HG02840 (cell line): ENCODE results near the gene ZCWPW2.

Experiments
- ATAC-seq: cut with Tn5 transposase; IDR thresholded peaks from one replicate; pipeline ENCODE4 v1.9.1; 2021; ENCODE audit warnings: mild to moderate bottlenecking, moderate library complexity, moderate number of reproducible peaks; ENCODE audit not compliant: unreplicated experiment, low FRiP score

The ZCWPW2 gene

DNA sequence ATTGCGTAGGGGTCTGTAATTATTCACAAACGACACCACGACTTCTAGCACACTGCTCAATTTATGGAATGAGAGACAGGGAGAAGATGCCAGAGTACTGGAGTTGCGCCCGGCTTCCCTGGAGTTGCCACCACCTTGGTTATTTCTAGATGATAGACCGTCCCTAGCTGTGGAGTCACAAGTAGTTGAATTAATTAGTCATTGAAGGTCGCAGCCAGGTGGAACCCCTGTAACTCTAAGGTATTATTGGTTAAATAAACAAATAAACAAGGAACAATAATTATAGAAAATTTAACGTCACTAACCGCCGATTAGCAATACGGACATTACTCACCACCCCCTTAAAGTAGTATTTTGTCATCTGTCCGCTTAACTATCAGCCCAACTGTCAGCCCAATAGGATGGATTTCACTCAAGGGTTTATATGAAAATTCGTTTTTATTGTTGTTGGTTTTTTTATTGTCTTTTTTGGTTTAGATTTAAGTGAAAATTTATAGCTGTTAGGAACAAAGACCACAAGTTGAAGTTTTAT lies 1.0 kb downstream of the ZCWPW2 start:
- ATAC-seq, result no peak

DNA sequence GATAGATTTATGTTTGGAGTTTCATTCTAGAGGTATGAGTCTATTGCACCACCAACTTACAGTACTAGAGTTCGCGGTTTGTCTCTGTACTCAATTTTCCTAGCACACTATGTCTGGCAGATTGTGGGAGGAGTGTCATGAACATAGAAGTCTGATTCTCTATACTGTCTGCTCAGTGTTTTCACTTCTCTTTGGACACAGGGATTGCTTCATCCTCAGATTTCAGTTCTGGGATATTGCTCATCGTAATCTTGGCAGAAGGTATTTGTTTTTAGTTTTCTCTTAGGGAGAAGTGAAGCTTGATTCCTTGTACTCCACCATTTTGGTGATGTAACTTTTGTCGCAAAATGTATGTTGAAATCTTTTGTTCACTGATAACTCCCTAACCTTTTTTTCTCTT lies 27.9 kb downstream of the ZCWPW2 start:
- no peak for ATAC-seq

DNA sequence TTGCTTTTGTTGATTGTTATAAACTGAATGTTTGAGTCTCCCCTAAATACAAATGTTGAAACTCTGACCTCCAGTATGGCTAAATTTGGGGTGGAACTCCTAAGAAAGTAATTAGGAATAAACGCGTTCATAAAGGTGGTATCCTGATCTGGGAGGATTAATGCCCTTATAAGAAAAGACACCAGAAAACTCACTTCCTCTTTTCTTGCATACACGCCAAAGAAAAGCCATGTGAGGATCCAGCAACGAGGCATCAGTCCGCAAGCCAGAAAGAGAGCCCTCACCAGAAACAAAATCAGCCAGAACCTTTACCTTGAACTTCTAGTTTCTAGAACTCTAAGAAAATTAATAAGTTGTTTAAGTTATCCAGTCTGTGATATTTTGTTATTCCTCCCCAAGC lies 37.5 kb downstream of the ZCWPW2 start:
- no peak for ATAC-seq

DNA sequence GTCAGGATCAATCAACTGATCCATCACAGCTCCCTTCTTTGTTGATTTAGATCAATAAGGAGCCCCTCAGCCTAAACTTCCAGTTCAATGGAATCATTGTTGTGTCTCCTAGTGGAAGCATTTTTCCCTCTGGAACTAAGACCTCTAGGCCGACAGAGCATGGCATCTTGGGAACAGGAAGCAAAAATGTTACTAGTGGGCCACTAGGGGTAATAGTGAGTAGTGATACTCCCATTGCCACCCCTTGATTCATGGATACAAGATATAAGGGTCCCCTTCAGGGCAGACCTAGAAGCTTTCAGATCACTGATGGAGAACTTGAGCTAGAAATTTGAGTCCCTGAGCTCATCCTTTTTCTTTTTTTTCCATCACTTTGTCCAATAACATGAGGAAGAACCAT lies 40.5 kb downstream of the ZCWPW2 start:
- ATAC-seq, result no peak

DNA sequence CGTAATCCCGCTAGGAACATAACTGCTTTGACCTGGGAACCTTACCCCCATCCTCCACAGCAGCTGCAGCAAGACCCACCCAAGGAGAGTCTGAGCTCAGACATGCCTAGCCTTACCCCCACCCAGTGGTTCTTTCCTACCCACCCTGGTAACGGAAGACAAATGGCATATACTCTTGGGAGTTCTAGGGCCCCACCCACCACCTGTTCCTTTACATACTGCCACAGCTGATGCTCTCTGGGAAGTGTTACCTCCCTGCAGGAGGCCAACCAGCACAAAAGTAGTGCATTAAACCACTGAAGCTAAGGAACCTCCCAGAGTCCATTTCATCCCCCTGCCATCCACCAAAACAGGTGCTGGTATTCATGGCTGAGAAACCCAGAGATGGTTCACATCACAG lies 50.7 kb downstream of the ZCWPW2 start:
- ATAC-seq, result no peak

DNA sequence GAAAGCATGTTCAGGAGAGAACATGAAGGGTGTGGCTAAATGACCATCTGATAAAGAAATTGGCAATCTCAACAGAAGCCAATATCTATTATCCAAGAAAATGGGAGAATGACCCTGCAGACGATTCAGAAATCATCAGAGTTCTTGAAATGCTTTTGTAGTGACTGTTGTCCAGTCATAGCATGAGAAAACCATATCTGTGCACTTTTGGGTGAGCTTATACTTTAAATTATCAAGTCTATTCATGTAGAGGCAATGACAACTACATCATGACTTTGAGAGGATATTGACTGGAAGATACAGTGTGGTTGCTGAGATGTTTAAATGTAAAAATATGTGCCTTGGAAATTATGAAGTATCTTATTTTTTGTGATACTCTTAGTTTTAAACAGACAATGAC lies 57.7 kb downstream of the ZCWPW2 start:
- no peak for ATAC-seq

DNA sequence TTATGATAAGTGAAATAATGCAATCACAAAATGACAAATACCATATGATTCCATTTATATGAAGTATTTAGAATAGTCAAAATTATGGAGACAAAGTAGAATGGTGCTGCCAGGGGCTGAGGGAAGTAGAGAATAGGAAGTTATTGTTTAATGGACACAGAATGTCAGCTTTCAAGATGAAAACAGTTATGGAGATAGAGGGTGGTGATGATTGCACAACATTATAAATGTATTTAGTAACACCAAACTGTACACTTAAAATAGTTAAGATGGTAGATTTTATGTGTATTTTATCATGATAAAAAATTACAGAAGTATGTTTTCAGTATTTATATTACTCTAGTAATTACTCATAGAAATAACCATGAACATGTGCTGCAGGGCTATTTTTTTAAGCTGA lies 100.9 kb downstream of the ZCWPW2 start:
- ATAC-seq, result no peak

DNA sequence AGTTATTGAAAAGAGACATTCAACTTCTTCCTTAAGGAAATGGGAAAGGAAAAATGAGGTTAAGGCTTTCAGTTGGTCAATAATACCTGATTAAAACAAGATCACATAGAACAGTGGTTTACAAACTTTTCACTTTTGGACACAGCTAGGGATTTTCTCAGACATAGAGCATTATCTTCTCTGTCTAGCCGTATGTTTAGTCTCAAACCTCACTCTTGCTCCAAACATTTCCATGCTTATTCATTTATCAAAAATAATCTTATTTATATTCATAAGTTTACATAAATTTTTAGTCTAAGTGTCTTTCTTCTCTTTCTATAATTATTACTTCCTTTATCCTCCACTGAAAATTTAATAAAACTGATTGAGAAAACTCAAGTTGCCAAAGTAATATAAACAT lies 114.3 kb downstream of the ZCWPW2 start:
- ATAC-seq, result no peak

DNA sequence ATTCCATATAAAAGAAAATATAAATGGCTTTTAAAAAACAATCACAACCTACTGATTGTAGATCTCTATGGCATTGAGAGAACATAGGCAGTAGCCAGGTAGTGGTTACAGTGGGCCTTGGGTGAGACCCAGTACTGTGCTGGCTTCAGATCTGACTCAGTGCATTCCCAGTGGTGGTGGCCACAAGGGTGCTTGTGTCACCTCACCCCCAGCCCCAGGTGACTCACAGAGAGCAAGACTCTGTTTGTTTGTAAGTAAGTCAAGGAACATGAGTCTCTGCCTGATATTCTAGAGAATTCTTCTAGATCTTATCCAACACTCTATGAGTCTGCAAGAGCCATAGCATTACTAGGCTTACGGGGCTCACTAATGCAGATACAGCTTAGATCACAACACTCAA lies 118.9 kb downstream of the ZCWPW2 start:
- ATAC-seq, result no peak

DNA sequence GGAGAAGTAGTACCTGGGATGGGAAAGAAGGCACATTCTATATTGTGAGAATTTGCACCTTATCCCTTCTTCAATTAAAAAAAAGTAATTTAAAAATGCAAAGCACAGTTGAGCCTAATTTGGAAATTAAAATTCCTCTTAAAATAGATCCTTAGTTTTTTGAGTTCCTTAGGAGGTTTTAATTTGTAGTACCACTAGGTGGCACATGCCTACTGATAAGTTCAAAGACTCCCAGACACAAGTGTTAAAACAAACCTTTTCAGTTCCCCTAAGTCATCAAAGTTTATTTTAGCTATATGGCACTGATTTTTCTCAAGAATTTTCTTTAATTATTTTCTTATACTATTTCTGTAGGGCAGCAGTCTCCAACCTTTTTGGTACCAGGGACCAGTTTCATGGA lies 127.7 kb downstream of the ZCWPW2 start:
- ATAC-seq, result no peak

DNA sequence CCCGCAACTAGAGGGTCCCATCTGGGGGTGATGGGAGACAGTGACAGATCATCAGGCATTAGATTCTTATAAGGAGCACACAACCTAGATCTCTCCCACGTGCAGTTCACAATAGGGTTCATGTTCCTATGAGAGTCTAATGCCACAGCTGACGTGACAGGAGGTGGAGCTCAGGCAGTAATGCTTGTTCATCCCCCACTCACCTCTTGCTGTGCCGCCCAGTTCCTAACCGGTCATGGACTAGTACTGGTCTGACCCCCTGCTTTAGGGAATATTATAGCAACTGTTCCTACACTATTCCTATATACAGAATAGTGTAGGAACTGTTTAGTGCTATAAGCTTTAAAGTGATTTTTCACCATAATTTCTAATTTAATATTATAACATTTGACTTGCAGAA lies 128.2 kb downstream of the ZCWPW2 start:
- ATAC-seq, result no peak

DNA sequence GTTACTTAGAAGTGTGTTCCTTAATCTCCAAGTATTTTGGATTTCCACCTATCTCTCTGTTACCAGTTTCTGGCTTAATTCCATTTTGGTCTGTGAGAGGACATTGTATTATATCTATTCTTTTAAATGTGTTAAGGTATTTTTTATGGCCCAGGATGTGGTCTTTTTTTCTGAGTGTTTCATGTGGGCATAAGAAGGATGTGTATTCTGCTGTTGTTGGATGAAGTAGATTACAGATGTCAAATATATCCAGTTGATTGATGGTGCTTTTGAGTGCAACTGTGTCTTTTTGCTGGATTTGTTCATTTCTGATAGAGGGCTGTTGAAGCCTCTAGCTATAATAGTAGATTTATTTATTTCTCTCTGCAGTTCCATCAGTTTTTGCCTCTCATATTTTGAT lies 136.6 kb downstream of the ZCWPW2 start:
- ATAC-seq, result no peak

DNA sequence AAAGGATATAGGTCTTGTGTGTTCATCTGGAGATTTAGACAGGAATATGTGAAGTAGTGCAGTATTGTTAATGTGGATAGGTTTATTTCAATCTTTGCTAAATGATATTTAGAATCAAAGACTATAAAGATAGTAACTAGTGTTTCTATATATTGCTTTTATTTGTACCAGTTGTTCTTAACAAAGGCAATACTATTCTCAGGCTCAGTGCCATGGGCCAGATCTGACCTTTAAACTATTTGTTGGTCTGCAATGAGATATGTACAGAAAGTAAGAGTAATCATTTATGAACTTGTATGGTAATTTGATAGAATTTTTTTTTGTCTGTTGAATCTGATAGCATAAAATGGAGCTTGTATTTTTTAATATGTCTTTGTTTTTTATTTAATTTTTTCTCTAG lies 146.8 kb downstream of the ZCWPW2 start:
- no peak for ATAC-seq

DNA sequence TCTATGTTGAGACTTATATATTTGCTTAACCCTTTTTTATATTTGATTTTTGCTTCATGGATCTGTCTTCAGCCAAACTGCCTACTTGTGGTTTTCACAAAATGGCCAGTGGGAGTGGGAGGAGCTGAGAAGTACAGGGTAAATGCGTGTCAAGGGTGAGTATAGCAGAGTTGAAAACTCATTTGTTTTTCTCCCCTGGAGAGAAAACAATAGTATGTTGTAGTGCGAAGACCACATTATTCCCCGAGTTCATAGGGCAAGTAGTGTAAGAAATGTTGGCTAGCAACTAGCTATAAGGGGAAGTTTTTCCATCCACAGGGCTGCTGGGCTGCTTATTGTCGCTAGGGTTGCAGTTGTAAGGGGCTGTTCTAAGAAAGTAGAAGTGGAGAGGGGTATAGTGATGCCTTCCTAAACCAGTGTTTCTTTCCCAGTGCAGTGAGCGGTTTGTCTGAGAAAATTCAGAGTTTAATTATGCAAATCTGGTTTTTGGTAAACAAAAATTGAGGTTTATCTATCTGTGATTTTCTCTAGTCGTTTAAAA lies 153.9 kb downstream of the ZCWPW2 start:
- ATAC-seq, result no peak

DNA sequence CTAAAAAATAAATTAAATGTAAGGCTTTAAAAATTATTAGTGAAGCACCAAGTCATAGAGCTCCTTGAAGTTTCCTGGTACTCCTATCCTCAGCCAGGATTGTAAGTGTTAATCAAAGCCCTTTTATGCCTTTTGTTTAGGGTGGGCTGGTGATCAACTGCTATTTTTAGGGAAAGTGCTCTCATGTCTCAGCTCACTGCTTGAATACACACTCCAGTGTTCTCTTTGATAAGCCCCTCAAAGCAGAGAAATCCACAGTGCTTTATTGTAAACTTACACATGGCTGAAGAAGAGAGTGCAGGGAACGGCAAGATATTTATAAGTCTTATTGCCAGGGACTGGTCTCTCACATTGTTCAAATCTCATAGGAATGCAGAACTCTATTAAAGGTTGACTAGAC lies 156.5 kb downstream of the ZCWPW2 start:
- ATAC-seq, result no peak

DNA sequence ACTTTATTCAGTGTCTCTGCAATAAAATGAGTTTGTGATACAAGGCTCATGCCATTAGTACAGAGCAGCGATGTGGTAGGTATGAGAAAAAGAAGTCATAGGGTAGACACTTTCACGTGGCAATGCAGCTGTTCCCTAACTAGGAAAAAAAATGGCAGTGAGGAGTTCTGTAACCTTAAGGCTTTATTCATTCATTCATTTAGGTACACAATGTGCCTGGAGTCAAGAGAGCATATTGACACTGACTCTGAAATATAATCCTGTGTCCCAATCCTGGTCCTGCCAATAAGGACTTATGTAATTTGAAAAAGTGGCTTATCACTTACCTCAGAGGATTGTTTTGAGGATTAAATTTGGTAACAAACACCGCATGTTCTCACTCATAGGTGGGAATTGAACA lies 173.1 kb downstream of the ZCWPW2 start:
- no peak for ATAC-seq

DNA sequence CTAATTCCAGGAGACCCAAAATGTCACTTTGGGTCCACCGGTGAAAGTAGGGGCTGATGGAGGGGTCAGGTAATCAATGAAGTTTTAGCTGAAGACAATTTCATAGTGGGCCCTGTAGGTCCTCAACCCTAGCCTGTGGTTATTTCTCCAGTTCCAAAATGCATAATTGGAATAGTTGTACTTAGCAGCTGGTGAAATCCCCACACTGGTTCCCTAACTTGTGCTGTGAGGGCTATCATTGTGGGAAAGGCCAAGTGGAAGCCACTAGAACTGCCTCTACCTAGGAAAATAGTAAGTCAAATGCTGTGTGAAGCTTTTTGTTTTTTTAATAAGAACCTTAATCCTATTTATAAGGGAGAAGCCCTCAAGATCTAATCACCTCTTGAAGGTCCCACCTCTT lies 193.8 kb downstream of the ZCWPW2 start:
- no peak for ATAC-seq

DNA sequence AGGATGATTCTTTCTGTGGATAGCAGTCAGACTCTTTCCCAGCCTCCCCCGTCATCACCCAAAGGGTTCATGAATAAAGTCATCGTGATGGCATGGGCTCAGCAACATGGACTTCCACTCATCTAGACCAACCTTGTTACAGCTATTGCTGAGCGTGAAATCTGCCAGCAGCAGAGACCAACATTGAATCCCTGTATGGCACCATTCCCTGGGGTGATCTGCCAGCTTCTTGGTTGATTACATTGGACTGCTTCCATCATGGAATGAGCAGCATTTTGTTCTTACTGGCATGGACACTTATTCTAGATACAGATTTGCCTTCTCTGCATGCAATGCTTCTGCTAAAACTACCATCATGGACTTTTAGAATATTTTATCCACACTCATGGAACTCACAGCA lies 195.7 kb downstream of the ZCWPW2 start:
- ATAC-seq, result no peak

DNA sequence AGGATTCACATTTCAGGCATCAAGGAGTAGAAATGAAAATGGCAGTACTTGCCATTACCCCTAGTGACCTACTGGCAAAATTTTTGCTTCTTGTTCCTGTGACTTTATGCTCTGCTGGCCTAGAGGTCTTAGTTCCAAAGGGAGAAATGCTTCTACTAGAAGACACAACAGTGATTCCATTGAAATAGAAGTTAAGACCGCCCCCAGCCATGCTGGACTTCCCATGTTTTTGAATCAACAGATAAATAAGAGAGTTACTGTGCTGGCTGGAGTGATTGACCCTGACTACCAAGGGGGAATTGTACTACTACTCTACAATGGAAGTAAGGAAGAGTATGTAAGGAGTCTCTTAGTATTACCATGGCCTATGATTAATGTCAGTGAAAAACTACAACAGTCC lies 196.3 kb downstream of the ZCWPW2 start:
- ATAC-seq, result no peak

DNA sequence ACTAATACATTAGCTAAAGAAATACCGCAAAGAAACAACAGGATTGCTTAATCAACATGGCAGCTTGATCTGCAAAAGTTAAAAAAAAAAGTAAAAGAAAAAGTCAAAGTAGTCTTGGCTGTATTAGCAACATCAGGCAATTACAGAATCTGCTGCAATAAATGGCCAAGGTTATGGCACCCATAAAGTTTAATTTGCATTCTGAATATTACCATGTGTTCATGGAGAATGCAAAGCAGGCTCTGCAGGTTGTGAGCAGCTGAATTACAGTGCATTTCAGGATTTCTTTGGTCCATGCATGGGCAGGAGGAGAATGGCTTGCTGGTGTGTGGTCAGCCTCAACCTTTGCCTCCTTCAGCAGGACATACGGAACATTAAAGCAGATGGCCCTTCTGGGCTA lies 199.2 kb downstream of the ZCWPW2 start:
- no peak for ATAC-seq

DNA sequence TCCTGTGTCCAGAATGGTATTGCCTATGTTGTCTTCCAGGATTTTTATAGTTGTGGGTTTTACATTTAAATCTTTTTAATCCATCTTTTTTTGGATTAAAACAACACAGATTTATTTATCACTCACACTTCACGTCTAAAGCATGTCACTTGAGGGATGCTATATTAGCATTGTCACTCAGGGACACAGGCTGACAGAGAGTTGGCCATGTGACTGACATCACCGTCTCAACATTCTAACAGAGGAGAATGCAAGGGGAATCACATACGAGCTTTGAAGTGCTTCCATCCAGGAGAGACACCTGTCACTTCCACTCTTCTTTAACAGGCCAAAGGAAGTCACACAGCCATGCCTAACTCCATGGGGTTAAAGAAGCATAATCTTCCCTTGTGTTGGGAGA lies 204.7 kb downstream of the ZCWPW2 start:
- no peak for ATAC-seq

DNA sequence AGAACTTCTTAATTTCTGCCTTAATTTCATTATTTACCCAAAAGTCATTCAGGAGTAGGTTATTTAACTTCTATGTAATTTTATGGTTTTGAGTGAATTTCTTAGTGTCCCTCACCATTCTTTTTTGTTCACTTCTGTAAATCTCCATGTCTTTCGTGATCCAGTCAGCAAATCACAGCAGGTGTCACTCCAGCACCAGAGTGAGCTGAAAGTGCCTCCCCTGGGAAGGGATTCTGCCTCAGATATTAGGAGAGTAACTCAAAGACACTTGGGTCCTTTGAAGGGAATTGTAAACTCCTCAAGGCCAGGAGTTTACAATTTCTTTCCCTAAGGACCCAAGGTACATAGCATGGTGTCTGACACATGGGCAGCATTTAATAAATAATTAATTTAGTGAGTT lies 207.7 kb downstream of the ZCWPW2 start:
- ATAC-seq, result no peak

DNA sequence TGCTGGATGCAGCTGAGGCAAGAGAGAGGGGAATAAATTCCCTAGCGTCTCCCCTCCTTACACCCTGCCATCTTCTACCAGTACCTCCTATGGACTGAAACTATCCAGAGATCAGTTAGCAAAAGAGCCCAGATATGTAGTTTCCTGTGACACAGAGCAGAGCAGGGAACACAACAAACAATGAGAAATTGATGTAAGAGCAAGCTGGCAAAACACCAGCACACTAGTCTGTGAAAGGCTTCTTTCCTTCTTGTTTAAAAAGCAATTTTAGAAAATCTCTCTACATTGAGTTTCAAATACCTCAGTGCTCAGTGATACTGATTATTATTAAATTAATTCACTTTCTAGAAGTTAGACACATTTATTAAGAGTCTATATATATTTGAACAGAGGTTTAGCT lies 215.7 kb downstream of the ZCWPW2 start:
- no peak for ATAC-seq
